ENCODE results near the gene GPR61.

DNA sequence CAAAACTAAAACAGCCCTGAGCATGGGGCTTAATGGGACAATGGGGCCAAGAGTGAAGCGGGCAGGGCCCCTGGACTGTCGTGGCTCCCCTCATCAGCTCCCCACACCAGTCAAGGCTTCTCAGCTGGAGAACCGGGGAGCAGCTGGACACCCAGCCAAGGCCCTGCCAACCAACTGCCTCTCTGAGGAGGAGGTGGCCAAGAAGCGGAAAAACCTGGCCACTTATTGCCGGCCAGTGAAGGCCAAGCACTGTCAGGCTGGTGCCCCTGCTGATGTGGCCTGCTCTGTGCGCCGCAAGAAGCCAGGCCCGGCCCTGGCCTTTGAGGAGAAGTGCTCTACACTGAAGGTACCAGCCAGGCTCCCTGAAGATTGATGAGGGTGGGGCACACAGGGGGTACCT is 48.3 kb upstream of the GPR61 start:
- TF ChIP-seq SP1 (IDR thresholded peaks at IDR 0.05) (no peak), CTBP1 (IDR thresholded peaks at IDR 0.05; ENCODE audit: borderline replicate concordance) (no peak), NFRKB (IDR thresholded peaks at IDR 0.05) (no peak), FOXM1 (IDR thresholded peaks at IDR 0.05; ENCODE audit: borderline replicate concordance) (no peak)
